Amygdala (tissue), 56 donors: ENCODE measurements around the gene TMED8.
A peak's percentile ranks its signal among the peaks of the same experiment; 100 is the strongest.
"Not testable (repeated sequence)": the region's sequence is repeated elsewhere in the genome, so short reads cannot be mapped to it uniquely, and the experiment has no call there.

Experiments used
- DNase-seq, 56 donors: peaks; one replicate each; lab custom pipeline; 2025; lab: John Stamatoyannopoulos, UW

The TMED8 gene

GRCh38 chr14:77324289-77324688 is 52.6 kb downstream of the TMED8 start:
- DNase-seq = no peak

GRCh38 chr14:77323571-77323970 is 53.3 kb downstream of the TMED8 start:
- DNase-seq = no peak

GRCh38 chr14:77322951-77323350 is 53.9 kb downstream of the TMED8 start:
- no peak for DNase-seq

GRCh38 chr14:77322250-77322902 is 54.5 kb downstream of the TMED8 start:
- no peak for DNase-seq

GRCh38 chr14:77320238-77320935 is 56.5 kb downstream of the TMED8 start, which contains the start of gene POMT2:
Gene POMT2, minus strand, starts transcription at chr14:77320883. Its CDS starts 202 bp downstream, at chr14:77320681.
- DNase-seq = peak in 55 of 56 donors; percentile 71 to 95 (median 90)

GRCh38 chr14:77319422-77319821 is 57.5 kb downstream of the TMED8 start:
- DNase-seq = peak in 4 of 56 donors; percentile 16 to 42 (median 22)

GRCh38 chr14:77318756-77319155 is 58.1 kb downstream of the TMED8 start:
- not testable (repeated sequence) for DNase-seq

- DNase-seq = peak in 16 of 56 donors; percentile 8 to 65 (median 29)
Measured at GRCh38 chr14:77318006-77318553, 58.8 kb downstream of the TMED8 start.

- peak in 1 of 56 donors; percentile 13 for DNase-seq
Measured at GRCh38 chr14:77316872-77317301, 60.0 kb downstream of the TMED8 start.

- DNase-seq = no peak
Measured at GRCh38 chr14:77316195-77316505, 60.7 kb downstream of the TMED8 start.

GRCh38 chr14:77314539-77315457 is 62.1 kb downstream of the TMED8 start:
- DNase-seq = peak in 8 of 56 donors; percentile 18 to 58 (median 22)

GRCh38 chr14:77314043-77314442 is 62.9 kb downstream of the TMED8 start:
- peak in 24 of 56 donors; percentile 16 to 70 (median 38) for DNase-seq

- DNase-seq = no peak
Measured at GRCh38 chr14:77313371-77313770, 63.5 kb downstream of the TMED8 start.

GRCh38 chr14:77311217-77311616 is 65.7 kb downstream of the TMED8 start:
- no peak for DNase-seq

- DNase-seq = no peak
Measured at GRCh38 chr14:77310026-77310425, 66.9 kb downstream of the TMED8 start.

- no peak for DNase-seq
Measured at GRCh38 chr14:77309131-77309530, 67.8 kb downstream of the TMED8 start.

- DNase-seq = peak in 49 of 56 donors; percentile 20 to 84 (median 60)
Measured at GRCh38 chr14:77306851-77307496, 69.9 kb downstream of the TMED8 start.

- DNase-seq = peak in 42 of 56 donors; percentile 11 to 89 (median 61)
Measured at GRCh38 chr14:77306416-77306815, 70.5 kb downstream of the TMED8 start.

GRCh38 chr14:77305696-77306095 is 71.2 kb downstream of the TMED8 start:
- peak in 35 of 56 donors; percentile 16 to 76 (median 48) for DNase-seq
